Neural progenitor cell (in vitro differentiated cells): Measurements from ENCODE around the gene DDX24.

Source experiments
- EZH2 ChIP-seq: fragments of 200-600 bp; sonication (generic); IDR thresholded peaks from 2 replicates; pipeline ENCODE4 v1.6.1; 2017; ENCODE audit warnings: antibody characterized with exemption, mild to moderate bottlenecking, moderate library complexity
- EZH2phosphoT487 ChIP-seq: fragments of 200-600 bp; sonication (generic); IDR thresholded peaks from 2 replicates; pipeline ENCODE4 v1.6.1; 2017; ENCODE audit warnings: antibody characterized with exemption
- TF ChIP-seq, protein P1 (sequence below): fragments of 200-600 bp; sonication (generic); IDR thresholded peaks from 2 replicates; pipeline ENCODE4 v1.5.1; 2017; ENCODE audit warnings: antibody characterized with exemption, mild to moderate bottlenecking

- no peak for TF ChIP-seq EZH2
- TF ChIP-seq, protein P1, sequence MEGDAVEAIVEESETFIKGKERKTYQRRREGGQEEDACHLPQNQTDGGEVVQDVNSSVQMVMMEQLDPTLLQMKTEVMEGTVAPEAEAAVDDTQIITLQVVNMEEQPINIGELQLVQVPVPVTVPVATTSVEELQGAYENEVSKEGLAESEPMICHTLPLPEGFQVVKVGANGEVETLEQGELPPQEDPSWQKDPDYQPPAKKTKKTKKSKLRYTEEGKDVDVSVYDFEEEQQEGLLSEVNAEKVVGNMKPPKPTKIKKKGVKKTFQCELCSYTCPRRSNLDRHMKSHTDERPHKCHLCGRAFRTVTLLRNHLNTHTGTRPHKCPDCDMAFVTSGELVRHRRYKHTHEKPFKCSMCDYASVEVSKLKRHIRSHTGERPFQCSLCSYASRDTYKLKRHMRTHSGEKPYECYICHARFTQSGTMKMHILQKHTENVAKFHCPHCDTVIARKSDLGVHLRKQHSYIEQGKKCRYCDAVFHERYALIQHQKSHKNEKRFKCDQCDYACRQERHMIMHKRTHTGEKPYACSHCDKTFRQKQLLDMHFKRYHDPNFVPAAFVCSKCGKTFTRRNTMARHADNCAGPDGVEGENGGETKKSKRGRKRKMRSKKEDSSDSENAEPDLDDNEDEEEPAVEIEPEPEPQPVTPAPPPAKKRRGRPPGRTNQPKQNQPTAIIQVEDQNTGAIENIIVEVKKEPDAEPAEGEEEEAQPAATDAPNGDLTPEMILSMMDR: no peak
- TF ChIP-seq EZH2phosphoT487: no peak
These were observed 37.1 kb downstream of the DDX24 start for GRCh38 chr14:94043756-94044475.
